ENCODE results near the gene MFNG. TPM values are rescaled to one million over a fixed set of nuclear protein-coding genes. Genes with fewer than 3 reads are reported as not detected.

The MFNG gene
- total RNA-seq, 1 experiment from 2014 or later, result 0.17 TPM

GRCh38 chr22:37514526-37515051 lies 28.4 kb upstream of the MFNG start:
- no peak for DNase-seq (ENCODE audit: low read depth)

GRCh38 chr22:37511395-37512104 lies 25.4 kb upstream of the MFNG start:
- no peak for DNase-seq (ENCODE audit: low read depth)

GRCh38 chr22:37510091-37510490 lies 23.9 kb upstream of the MFNG start:
- no peak for DNase-seq (ENCODE audit: low read depth)

GRCh38 chr22:37509059-37509860 lies 23.1 kb upstream of the MFNG start:
- DNase-seq (ENCODE audit: low read depth), result no peak

- no peak for DNase-seq (ENCODE audit: low read depth)
Observed at GRCh38 chr22:37508431-37508992, 22.3 kb upstream of the MFNG start.

GRCh38 chr22:37507731-37508130 lies 21.5 kb upstream of the MFNG start:
- no peak for DNase-seq (ENCODE audit: low read depth)

GRCh38 chr22:37505989-37506388 lies 19.8 kb upstream of the MFNG start:
- no peak for DNase-seq (ENCODE audit: low read depth)

GRCh38 chr22:37505565-37505964 lies 19.4 kb upstream of the MFNG start:
- DNase-seq (ENCODE audit: low read depth), result no peak

GRCh38 chr22:37504964-37505363 lies 18.8 kb upstream of the MFNG start:
- DNase-seq (ENCODE audit: low read depth), result no peak

- no peak for DNase-seq (ENCODE audit: low read depth)
Observed at GRCh38 chr22:37503850-37504249, 17.7 kb upstream of the MFNG start.

GRCh38 chr22:37503183-37503683 lies 17.0 kb upstream of the MFNG start:
- no peak for DNase-seq (ENCODE audit: low read depth)

- no peak for DNase-seq (ENCODE audit: low read depth)
Observed at GRCh38 chr22:37502342-37503182, 16.4 kb upstream of the MFNG start.

- peak; percentile 92 for DNase-seq (ENCODE audit: low read depth)
Observed at GRCh38 chr22:37501610-37502341, 15.6 kb upstream of the MFNG start.

- DNase-seq (ENCODE audit: low read depth), result no peak
Observed at GRCh38 chr22:37500745-37501609, 14.8 kb upstream of the MFNG start.

- no peak for DNase-seq (ENCODE audit: low read depth)
Observed at GRCh38 chr22:37499789-37500540, 13.8 kb upstream of the MFNG start.

GRCh38 chr22:37499027-37499707 lies 13.0 kb upstream of the MFNG start:
- DNase-seq (ENCODE audit: low read depth), result peak; percentile 88

- no peak for DNase-seq (ENCODE audit: low read depth)
Observed at GRCh38 chr22:37498289-37498909, 12.2 kb upstream of the MFNG start.

Measured in LHCN-M2 (cell line).